HEK293 (cell line): ENCODE data around the gene LHFPL6.

Experiments used
- CTCF ChIA-PET: fragments of 350-600 bp; formaldehyde crosslinking; extraction: SDS; loops from one replicate; lab custom pipeline; 2021; ENCODE audit warnings: antibody characterized with exemption; lab: Yijun Ruan, JAX
- POLR2A ChIA-PET: fragments of 300-600 bp; formaldehyde crosslinking; extraction: SDS; loops from one replicate; lab custom pipeline; 2020; ENCODE audit warnings: antibody characterized with exemption, inconsistent platforms; lab: Yijun Ruan, JAX
- H3K27ac ChIP-seq: fragments of 200-500 bp; sonication (Bioruptor generic); 2 replicates; pipeline ENCODE4 v1.5.1; 2014; ENCODE audit warnings: low read depth, low read length, control low read depth, inconsistent platforms; ENCODE audit errors: extremely low read depth
- H3K36me3 ChIP-seq, 2 experiments: fragments of 200-500 bp in 1 of 2; sonication (Bioruptor generic) in 1 of 2; 1 replicate in 1 of 2; 2 replicates in 1 of 2; pipeline ENCODE4 v1.5.1; 2014 to 2017; ENCODE audit warnings: inconsistent platforms in 2 of 2, low read length in 2 of 2; ENCODE audit not compliant: control insufficient read depth in 2 of 2, insufficient read depth in 1 of 2
- H3K4me1 ChIP-seq: fragments of 200-500 bp; sonication (Bioruptor generic); 2 replicates; pipeline ENCODE4 v1.5.1; 2014; ENCODE audit warnings: mild to moderate bottlenecking, low read length, inconsistent platforms; ENCODE audit not compliant: control insufficient read depth, insufficient read depth
- H3K4me3 ChIP-seq: 2 replicates; pipeline ENCODE4 v1.5.1; 2011; ENCODE audit warnings: low read depth, mild to moderate bottlenecking, control low read depth, low read length, moderate library complexity
- H3K9me3 ChIP-seq: fragments of 200-500 bp; sonication (Bioruptor generic); 2 replicates; pipeline ENCODE4 v1.5.1; 2014; ENCODE audit warnings: low read depth, low read length, inconsistent platforms; ENCODE audit not compliant: control insufficient read depth, insufficient read depth
- BCL11A ChIP-seq: fragments of 450-650 bp; formaldehyde crosslinking; IDR thresholded peaks from 2 replicates; pipeline ENCODE4 v1.5.1; 2016; ENCODE audit warnings: low read depth, missing biosample characterization, missing genetic modification characterization
- RBAK ChIP-seq: fragments of 450-650 bp; formaldehyde crosslinking; IDR thresholded peaks from 2 replicates; pipeline ENCODE4 v1.5.1; 2016; ENCODE audit warnings: missing biosample characterization, missing genetic modification characterization
- ZBTB17 ChIP-seq: fragments of 450-650 bp; formaldehyde crosslinking; IDR thresholded peaks from 2 replicates; pipeline ENCODE4 v1.5.1; 2016; ENCODE audit warnings: missing biosample characterization, missing genetic modification characterization
- ZFP3 ChIP-seq: fragments of 450-650 bp; formaldehyde crosslinking; IDR thresholded peaks from 2 replicates; pipeline ENCODE4 v1.5.1; 2016; ENCODE audit warnings: low read depth, missing biosample characterization, missing genetic modification characterization
- ZFP69B ChIP-seq: fragments of 450-650 bp; formaldehyde crosslinking; IDR thresholded peaks from 2 replicates; pipeline ENCODE4 v1.5.1; 2016; ENCODE audit warnings: missing biosample characterization, missing genetic modification characterization
- ZNF146 ChIP-seq: fragments of 450-650 bp; formaldehyde crosslinking; IDR thresholded peaks from 2 replicates; pipeline ENCODE4 v1.5.1; 2016; ENCODE audit warnings: missing biosample characterization, missing genetic modification characterization
- ZNF366 ChIP-seq: fragments of 450-650 bp; formaldehyde crosslinking; conservative IDR thresholded peaks from 2 replicates; pipeline ENCODE4 v1.5.1; 2016; ENCODE audit warnings: missing biosample characterization, missing genetic modification characterization
- ZNF48 ChIP-seq: fragments of 450-650 bp; formaldehyde crosslinking; IDR thresholded peaks from 2 replicates; pipeline ENCODE4 v1.5.1; 2016; ENCODE audit warnings: missing biosample characterization, missing genetic modification characterization
- ZNF600 ChIP-seq: fragments of 450-650 bp; formaldehyde crosslinking; IDR thresholded peaks from 2 replicates; pipeline ENCODE4 v1.5.1; 2016; ENCODE audit warnings: missing biosample characterization, missing genetic modification characterization
- ZSCAN30 ChIP-seq: fragments of 450-650 bp; IDR thresholded peaks from 2 replicates; pipeline ENCODE4 v1.5.1; 2018; ENCODE audit warnings: missing biosample characterization, mild to moderate bottlenecking, missing genetic modification characterization, moderate library complexity
- TF ChIP-seq, protein P1 (sequence below): fragments of 450-650 bp; formaldehyde crosslinking; IDR thresholded peaks from 2 replicates; pipeline ENCODE4 v1.5.1; 2016; ENCODE audit warnings: missing biosample characterization, missing genetic modification characterization
- TF ChIP-seq, protein P2 (sequence below): fragments of 450-650 bp; formaldehyde crosslinking; IDR thresholded peaks from 2 replicates; pipeline ENCODE4 v1.5.1; 2016; ENCODE audit warnings: missing biosample characterization, missing genetic modification characterization, borderline replicate concordance
- TF ChIP-seq, protein P3 (sequence below): fragments of 450-650 bp; formaldehyde crosslinking; IDR thresholded peaks from 2 replicates; pipeline ENCODE4 v1.5.1; 2016; ENCODE audit warnings: missing biosample characterization, missing genetic modification characterization

The LHFPL6 gene

DNA sequence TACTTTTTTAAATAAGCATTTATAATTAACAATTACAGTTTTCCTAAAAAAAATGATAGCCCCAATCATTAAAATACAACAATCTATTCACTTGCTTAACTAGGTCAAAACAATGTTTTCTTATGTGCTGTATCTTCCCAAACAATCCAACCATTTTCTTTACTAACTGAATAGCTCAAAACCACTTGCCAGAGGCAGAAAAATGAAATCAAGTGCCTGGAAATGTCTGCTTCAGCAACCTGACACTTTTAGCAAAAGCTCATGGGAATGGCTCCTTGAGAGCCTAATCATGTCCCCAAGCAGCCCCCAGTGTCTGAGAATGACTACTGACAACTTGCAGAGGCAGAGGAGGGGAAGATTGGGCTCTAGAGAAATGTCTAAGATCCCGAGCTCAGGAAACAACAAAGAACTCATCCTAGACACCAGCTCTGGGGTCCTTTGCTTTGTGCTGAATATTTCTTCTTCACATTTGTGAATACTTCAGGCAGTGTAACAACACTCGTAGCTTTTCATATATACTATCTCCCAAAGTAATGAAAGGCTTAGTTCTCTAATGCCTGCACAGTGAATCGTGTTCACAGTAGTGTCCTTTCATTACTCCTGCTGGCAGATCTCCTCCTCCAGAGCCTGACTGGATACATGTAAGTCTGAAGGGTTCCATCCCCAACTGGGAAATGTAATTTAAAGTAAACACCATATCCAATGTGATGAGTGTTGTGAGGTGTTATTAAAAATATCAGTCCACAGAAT, 280.0 kb downstream of the LHFPL6 start:
- ChIA-PET POLR2A (no interaction called here), CTCF (interaction anchor here (0.6 kb wide), 1 partner anchor 257 kb away, joined by 3 read pairs; no protein-coding TSS in a partner anchor)
- TF ChIP-seq ZNF146 (tag by site-specific recombination) (no peak), ZBTB17 (tag by site-specific recombination) (0 out of 2 replicates have a peak, but pooled peaks have one; percentile 32), ZNF366 (tag by site-specific recombination) (0 out of 2 replicates have a peak, but pooled peaks have one; percentile 3)
- peaks cover 17% of the 10 kb centered on the region for H3K4me1 ChIP-seq
- no peak overlapping the region for H3K4me3 ChIP-seq
- no peak overlapping the region for H3K27ac ChIP-seq
- H3K9me3 ChIP-seq: no peaks in the 10 kb centered on the region
- H3K36me3 ChIP-seq: no peaks in the 10 kb centered on the region

DNA sequence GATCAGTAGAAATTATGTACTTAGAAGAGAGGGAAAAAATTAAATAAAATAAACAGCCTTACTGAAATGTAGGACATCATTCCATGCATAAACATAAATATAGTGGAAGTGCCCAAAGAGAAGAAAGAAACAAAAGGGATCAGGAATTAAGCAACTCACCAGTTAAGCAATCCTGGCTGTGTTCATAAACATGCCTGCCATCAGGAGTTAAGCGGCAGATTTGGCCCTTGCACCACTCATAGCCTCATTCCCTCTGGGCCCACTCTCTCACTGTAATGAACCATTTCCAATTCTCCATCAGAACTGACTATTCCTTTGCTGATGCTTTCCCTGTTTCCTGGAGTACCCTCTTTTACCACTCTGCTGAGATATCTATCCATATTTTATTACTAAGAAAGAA, 281.4 kb downstream of the LHFPL6 start:
- Histone ChIP-seq H3K4me1 (peaks cover 15% of the 10 kb centered on the region), H3K9me3 (no peaks in the 10 kb centered on the region), H3K36me3 (no peaks in the 10 kb centered on the region), H3K4me3 (no peak overlapping the region), H3K27ac (no peak overlapping the region)
- ChIA-PET POLR2A (no interaction called here), CTCF (no interaction called here)
- TF ChIP-seq ZFP69B (tag by site-specific recombination) (0 out of 2 replicates have a peak, but pooled peaks have one; percentile 16), RBAK (tag by site-specific recombination) (no peak)
- TF ChIP-seq, protein P1, sequence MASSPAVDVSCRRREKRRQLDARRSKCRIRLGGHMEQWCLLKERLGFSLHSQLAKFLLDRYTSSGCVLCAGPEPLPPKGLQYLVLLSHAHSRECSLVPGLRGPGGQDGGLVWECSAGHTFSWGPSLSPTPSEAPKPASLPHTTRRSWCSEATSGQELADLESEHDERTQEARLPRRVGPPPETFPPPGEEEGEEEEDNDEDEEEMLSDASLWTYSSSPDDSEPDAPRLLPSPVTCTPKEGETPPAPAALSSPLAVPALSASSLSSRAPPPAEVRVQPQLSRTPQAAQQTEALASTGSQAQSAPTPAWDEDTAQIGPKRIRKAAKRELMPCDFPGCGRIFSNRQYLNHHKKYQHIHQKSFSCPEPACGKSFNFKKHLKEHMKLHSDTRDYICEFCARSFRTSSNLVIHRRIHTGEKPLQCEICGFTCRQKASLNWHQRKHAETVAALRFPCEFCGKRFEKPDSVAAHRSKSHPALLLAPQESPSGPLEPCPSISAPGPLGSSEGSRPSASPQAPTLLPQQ (tag by site-specific recombination): peak; percentile 18; the same call in 1 of the 2 replicates

DNA sequence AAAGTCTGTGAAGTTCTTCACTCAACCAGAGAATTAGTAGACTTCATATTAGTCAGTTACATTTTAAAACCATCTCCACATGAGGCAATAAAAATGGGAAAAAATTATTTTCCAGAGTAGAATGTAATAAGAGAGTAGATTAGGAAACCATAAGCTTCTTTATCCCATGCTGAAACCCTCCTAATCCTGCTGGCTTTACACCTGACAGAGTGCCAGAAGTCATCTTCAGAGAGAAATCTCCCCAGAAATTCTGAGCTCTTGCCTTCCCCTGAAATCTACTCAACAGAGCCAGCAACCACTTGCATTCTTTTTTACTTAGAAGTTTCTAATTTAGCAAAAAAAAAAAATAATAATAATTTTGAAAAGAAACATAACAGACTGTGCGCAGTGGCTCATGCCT, 284.8 kb downstream of the LHFPL6 start:
- no peak for TF ChIP-seq BCL11A
- TF ChIP-seq, protein P2, sequence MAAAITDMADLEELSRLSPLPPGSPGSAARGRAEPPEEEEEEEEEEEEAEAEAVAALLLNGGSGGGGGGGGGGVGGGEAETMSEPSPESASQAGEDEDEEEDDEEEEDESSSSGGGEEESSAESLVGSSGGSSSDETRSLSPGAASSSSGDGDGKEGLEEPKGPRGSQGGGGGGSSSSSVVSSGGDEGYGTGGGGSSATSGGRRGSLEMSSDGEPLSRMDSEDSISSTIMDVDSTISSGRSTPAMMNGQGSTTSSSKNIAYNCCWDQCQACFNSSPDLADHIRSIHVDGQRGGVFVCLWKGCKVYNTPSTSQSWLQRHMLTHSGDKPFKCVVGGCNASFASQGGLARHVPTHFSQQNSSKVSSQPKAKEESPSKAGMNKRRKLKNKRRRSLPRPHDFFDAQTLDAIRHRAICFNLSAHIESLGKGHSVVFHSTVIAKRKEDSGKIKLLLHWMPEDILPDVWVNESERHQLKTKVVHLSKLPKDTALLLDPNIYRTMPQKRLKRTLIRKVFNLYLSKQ (tag by site-specific recombination): no peak
- no peak for TF ChIP-seq ZFP3 (tag by site-specific recombination)
- TF ChIP-seq, protein P3, sequence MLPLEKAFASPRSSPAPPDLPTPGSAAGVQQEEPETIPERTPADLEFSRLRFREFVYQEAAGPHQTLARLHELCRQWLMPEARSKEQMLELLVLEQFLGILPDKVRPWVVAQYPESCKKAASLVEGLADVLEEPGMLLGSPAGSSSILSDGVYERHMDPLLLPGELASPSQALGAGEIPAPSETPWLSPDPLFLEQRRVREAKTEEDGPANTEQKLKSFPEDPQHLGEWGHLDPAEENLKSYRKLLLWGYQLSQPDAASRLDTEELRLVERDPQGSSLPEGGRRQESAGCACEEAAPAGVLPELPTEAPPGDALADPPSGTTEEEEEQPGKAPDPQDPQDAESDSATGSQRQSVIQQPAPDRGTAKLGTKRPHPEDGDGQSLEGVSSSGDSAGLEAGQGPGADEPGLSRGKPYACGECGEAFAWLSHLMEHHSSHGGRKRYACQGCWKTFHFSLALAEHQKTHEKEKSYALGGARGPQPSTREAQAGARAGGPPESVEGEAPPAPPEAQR (tag by site-specific recombination): no peak
- TF ChIP-seq ZNF48 (tag by site-specific recombination): no peak
- TF ChIP-seq, all 188 proteins: peak for 0
- no peaks in the 10 kb centered on the region for H3K36me3 ChIP-seq
- H3K4me3 ChIP-seq: no peak overlapping the region
- no peak overlapping the region for H3K27ac ChIP-seq
- H3K9me3 ChIP-seq: no peaks in the 10 kb centered on the region
- ChIA-PET POLR2A (no interaction called here), CTCF (no interaction called here)
- H3K4me1 ChIP-seq: peaks cover 9% of the 10 kb centered on the region; the same call in 1 of the 2 replicates

DNA sequence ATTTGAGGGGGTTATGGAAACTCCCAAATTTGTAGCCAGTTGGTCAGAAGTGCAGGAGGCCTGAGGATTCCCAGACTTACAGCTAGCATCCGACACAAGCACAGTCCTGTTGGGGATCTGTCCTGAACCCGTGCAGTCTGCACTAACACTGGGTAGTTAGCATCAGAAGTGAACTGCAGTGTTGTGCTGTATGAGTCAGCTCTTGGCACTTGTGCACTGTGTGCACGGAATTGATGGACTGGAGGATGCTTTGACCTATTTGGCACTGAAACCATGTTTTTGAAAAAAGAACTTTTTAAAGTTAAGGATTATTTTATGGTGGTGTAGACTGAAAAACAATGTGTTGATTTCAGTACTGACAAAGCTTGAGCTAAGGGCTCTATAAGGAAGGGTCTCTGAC, 285.7 kb downstream of the LHFPL6 start:
- Histone ChIP-seq H3K4me3 (no peak overlapping the region), H3K9me3 (no peaks in the 10 kb centered on the region), H3K4me1 (peaks cover 4% of the 10 kb centered on the region; the same call in 1 of the 2 replicates), H3K36me3 (no peaks in the 10 kb centered on the region), H3K27ac (no peak overlapping the region)
- CTCF ChIA-PET: no interaction called here
- POLR2A ChIA-PET: no interaction called here
- TF ChIP-seq ZNF600 (tag by site-specific recombination): peak; percentile 46; the same call in 1 of the 2 replicates
- TF ChIP-seq ZSCAN30 (tag by site-specific recombination): no peak
